B cell (primary cell): ENCODE data around the gene TUBA3D.
"Not testable (repeated sequence)": the region's sequence is repeated elsewhere in the genome, so short reads cannot be mapped to it uniquely, and the experiment has no call there.

Experiments used
- CTCF ChIP-seq: fragments of 200-600 bp; IDR thresholded peaks from one replicate; pipeline ENCODE4 v1.8.0; 2022; ENCODE audit warnings: antibody characterized with exemption, mild to moderate bottlenecking
- EZH2 ChIP-seq: IDR thresholded peaks from 2 replicates; pipeline ENCODE4 v1.6.1; 2012; ENCODE audit warnings: borderline replicate concordance, low read depth, mild to moderate bottlenecking, moderate library complexity, low read length; ENCODE audit not compliant: insufficient read depth, poor library complexity, severe bottlenecking

- TF ChIP-seq CTCF, EZH2: not testable (repeated sequence)
Measured at GRCh38 chr2:131516621-131517020, 40.7 kb downstream of the TUBA3D start.
